Right forelimb (tissue), 1 donor: ENCODE results near the gene RTCA.
"Not testable (repeated sequence)": the region's sequence is repeated elsewhere in the genome, so short reads cannot be mapped to it uniquely, and the experiment has no call there.

ENCODE experiments used
- DNase-seq: peaks from one replicate; pipeline ENCODE4 v3.0.0-alpha.2; 2018

The RTCA gene

DNA sequence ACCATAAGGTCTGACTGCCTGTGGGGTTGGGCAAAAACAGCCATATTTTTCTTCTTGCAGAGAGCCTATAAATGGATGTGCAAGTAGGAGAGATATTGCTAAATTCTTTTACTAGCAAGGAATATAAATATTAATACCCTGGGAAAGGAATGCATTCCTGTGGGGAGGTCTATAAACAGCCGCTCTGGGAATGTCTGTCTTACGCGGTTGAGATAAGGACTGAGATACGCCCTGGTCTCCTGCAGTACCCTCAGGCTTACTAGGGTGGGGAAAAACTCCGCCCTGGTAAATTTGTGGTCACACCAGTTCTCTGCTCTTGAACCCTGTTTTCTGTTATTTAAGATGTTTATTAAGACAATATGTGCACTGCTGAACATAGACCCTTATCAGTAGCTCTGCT is 1.9 kb upstream of the RTCA start:
- DNase-seq: not testable (repeated sequence)

DNA sequence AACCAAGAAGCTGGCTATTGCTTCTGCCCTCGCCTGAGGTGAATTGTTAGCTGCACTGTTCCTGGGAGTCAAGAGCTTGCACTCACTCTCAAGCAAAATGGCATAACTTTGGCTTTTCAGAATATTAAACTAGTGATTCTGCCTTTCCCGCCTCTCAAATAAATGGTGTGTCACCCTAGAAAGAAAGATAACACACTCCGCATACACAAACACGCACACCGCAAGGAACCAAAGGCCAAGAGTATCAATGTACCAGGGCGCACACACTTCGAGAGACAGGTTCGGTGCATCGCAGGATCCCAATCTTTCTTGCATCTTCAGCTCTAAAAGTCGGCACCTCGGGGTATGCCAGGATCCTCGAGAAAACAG is 470 bp upstream of the RTCA start:
- DNase-seq: no peak

GRCh38 chr1:100266741-100267140 is 725 bp downstream of the RTCA start:
- no peak for DNase-seq

- DNase-seq: no peak
Measured at GRCh38 chr1:100267284-100267683, 1.3 kb downstream of the RTCA start.

GRCh38 chr1:100268202-100268601 is 2.2 kb downstream of the RTCA start:
- no peak for DNase-seq

GRCh38 chr1:100277866-100278265 is 11.8 kb downstream of the RTCA start:
- no peak for DNase-seq

GRCh38 chr1:100279358-100279923 is 13.4 kb downstream of the RTCA start:
- DNase-seq: no peak

- DNase-seq: no peak
Measured at GRCh38 chr1:100279954-100280682, 14.1 kb downstream of the RTCA start.

- DNase-seq: no peak
Measured at GRCh38 chr1:100284591-100284990, 18.6 kb downstream of the RTCA start.

DNA sequence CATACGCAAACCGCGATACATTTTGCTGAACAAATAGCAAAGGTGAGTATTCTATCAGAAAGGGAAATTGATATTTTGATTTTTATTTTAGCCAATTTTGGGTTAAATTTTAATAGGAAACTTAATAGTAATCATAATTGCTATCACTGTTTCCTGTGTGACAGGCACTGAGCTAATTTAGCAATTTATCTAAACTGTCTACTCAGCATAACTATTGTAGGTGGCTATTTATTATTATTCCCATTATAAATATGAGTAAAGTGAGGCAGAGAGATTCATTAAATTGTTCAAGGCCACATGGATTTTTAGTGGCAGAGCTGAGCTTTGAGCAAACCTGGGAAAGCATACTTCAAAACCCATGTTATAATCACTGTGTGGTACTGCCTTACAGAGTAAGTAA is 21.1 kb downstream of the RTCA start:
- no peak for DNase-seq

DNA sequence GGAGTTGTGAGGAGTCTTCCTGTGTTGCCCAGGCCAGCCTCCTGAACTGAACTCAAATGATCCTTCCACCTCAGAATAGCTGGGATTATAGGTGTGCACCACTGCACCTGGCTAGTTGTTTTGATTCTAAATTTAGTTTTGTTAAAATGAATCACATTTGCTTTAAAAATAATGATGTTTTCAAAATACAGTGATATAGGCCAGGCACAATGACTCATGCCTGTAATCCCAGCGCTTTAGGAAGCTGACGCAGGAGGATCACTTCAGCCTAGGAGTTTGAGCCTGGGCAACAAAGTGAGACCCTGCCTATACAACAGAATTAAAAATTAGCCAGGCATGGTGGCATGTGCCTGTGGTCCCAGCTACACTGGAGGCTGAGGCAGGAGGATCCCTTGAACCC is 24.3 kb downstream of the RTCA start:
- DNase-seq: no peak

DNA sequence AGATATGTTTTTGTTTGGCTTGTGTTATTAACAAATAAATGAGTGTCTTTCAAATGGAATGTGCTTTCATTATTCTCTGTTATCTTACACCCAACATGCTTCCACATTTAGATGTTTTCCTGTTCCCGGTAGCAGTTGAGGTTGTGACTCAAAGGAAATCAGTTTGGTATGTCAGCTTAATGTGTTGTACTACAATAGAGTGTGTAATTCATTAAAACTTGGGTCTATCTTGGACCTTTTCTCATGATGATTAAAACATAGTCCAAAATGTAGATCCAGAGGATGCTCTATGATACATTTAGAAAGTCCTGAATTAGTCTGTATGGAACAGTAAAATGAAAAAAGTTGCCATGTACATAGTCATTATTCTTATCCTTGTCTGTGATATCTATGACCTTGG is 26.7 kb downstream of the RTCA start:
- DNase-seq: no peak

- no peak for DNase-seq
Measured at GRCh38 chr1:100296140-100296539, 30.1 kb downstream of the RTCA start.

GRCh38 chr1:100296997-100297396 is 31.0 kb downstream of the RTCA start:
- not testable (repeated sequence) for DNase-seq

DNA sequence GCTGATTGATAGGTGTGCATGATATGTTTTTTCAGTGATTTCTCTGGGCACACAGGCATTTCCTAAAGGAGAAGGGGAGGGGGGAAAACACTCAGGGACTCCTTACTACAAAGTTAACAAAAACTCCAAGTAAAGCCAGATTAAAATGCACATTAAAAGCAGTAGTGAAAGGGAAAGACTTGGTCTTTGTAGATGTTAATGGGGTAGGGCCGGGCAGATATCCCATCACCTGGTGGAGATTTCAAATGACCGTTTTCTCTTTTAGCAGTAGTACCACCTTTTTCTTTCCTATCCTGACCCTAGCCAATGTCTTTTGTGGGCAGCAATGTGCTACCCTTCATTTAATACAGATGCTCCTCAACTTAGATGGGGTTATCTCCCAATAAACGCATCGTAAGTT is 32.5 kb downstream of the RTCA start:
- no peak for DNase-seq

- DNase-seq: no peak
Measured at GRCh38 chr1:100299521-100300222, 33.7 kb downstream of the RTCA start.

GRCh38 chr1:100300691-100301090 is 34.7 kb downstream of the RTCA start:
- no peak for DNase-seq

DNA sequence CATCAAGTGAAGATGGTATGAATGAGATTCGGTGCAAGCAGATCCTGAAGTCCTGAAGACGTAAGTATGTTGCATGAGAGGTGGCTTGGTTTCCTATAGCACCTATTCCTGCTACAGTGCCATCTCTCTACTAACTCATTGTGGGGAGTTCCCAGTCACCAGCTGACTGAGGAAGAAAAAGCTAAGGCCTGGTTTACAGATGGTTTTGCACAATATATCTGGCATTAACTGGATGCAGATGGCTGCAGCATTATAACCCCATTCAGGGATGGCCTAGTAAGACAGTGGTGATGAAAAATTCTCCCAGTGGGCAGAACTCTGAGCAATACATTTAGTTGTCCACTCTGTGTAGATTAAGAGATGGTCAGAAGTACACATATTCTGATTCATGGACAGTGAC is 36.7 kb downstream of the RTCA start:
- DNase-seq: no peak

DNA sequence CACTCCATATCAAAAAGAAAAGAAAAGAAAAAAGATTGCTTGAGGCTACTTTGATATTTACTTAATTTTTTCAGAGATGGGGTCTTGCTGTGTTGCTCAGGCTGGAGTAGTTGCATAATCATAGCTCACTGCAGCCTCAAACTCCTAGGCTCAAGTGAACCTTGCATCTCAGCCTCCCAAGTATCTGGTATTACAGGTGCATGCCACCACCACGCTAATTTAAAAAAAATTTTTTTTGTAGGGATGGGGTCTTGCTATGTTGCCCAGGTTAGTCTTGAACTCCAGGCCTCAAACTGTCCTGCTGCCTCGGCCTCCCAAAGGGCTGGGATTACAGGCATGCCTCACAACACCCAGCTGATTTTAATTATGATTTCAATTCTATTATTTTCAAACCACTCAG is 38.2 kb downstream of the RTCA start:
- DNase-seq: no peak

- no peak for DNase-seq
Measured at GRCh38 chr1:100304921-100305320, 38.9 kb downstream of the RTCA start.

- no peak for DNase-seq
Measured at GRCh38 chr1:100305954-100306353, 39.9 kb downstream of the RTCA start.

DNA sequence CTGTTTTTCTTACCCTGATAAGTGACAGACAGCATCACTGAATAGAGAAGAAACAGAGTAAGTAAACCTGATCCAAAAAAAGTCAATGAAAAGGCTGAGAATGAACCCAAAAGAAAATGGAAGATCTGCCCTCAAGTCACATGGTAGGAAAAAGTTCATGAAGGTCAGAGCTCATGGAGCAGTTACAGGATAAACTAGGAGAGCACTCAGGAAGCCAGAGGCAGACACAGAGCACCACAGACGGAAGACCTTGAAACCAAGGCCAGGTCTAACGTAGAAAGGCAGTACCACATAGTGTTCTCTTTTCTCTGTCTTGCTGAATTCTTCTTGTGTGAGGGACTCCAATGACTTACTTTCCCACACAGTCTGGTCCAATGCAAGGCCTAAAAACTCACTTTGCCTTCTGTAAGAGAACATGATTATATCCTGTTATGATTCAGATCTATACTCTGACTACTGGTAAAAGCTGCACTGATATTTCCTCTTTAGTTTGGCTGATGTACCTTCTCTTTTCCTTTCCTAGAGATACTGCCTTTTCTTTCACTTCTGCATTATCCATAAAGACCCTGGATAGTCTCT is 40.8 kb downstream of the RTCA start:
- no peak for DNase-seq

GRCh38 chr1:100308777-100309176 is 42.8 kb downstream of the RTCA start:
- DNase-seq: no peak

GRCh38 chr1:100309863-100310262 is 43.8 kb downstream of the RTCA start:
- DNase-seq: no peak
